ENCODE data around the gene ZBTB20. TPM values are rescaled to one million over a fixed set of nuclear protein-coding genes. Genes with fewer than 3 reads are reported as not detected.

ZBTB20 gene
- total RNA-seq, 1 donor from 2014 or later: 15.5 TPM

- no peak overlapping the region for H3K4me3 Mint-ChIP-seq (ENCODE audit: unreplicated experiment)
- peaks cover 23% of the 10 kb centered on the region for H3K4me1 Mint-ChIP-seq (ENCODE audit: low read depth)
- DNase-seq (ENCODE audit: low spot score): no peak
- H3K9me3 Mint-ChIP-seq (ENCODE audit: low read depth): no peaks in the 10 kb centered on the region
- H3K36me3 Mint-ChIP-seq (ENCODE audit: low read depth): no peaks in the 10 kb centered on the region
- no peak for TF ChIP-seq CTCF (IDR thresholded peaks at IDR 0.05)
- H3K27me3 Mint-ChIP-seq (ENCODE audit: low read depth): no peaks in the 10 kb centered on the region
- no peak overlapping the region for H3K27ac Mint-ChIP-seq (ENCODE audit: unreplicated experiment)
These were observed 694.8 kb downstream of the ZBTB20 start for GRCh38 chr3:114452256-114452655.

GRCh38 chr3:114451561-114452018 lies 695.5 kb downstream of the ZBTB20 start:
- peak overlapping the region; percentile 46 for H3K4me3 Mint-ChIP-seq (ENCODE audit: unreplicated experiment)
- H3K27ac Mint-ChIP-seq (ENCODE audit: unreplicated experiment): peak overlapping the region; percentile 80
- no peak for TF ChIP-seq CTCF (IDR thresholded peaks at IDR 0.05)
- no peaks in the 10 kb centered on the region for H3K36me3 Mint-ChIP-seq (ENCODE audit: low read depth)
- H3K27me3 Mint-ChIP-seq (ENCODE audit: low read depth): no peaks in the 10 kb centered on the region
- no peak for DNase-seq (ENCODE audit: low spot score)
- H3K4me1 Mint-ChIP-seq (ENCODE audit: low read depth): peaks cover 23% of the 10 kb centered on the region
- no peaks in the 10 kb centered on the region for H3K9me3 Mint-ChIP-seq (ENCODE audit: low read depth)

- no peaks in the 10 kb centered on the region for H3K36me3 Mint-ChIP-seq (ENCODE audit: low read depth)
- no peaks in the 10 kb centered on the region for H3K9me3 Mint-ChIP-seq (ENCODE audit: low read depth)
- no peaks in the 10 kb centered on the region for H3K27me3 Mint-ChIP-seq (ENCODE audit: low read depth)
- H3K27ac Mint-ChIP-seq (ENCODE audit: unreplicated experiment): peak overlapping the region; percentile 80
- H3K4me1 Mint-ChIP-seq (ENCODE audit: low read depth): peaks cover 23% of the 10 kb centered on the region
- TF ChIP-seq CTCF (IDR thresholded peaks at IDR 0.05): no peak
- DNase-seq (ENCODE audit: low spot score): no peak
- peak overlapping the region; percentile 46 for H3K4me3 Mint-ChIP-seq (ENCODE audit: unreplicated experiment)
These were observed 696.0 kb downstream of the ZBTB20 start for GRCh38 chr3:114451051-114451451.

- H3K4me3 Mint-ChIP-seq (ENCODE audit: unreplicated experiment): no peak overlapping the region
- peaks cover 23% of the 10 kb centered on the region for H3K4me1 Mint-ChIP-seq (ENCODE audit: low read depth)
- no peak overlapping the region for H3K27ac Mint-ChIP-seq (ENCODE audit: unreplicated experiment)
- TF ChIP-seq CTCF (IDR thresholded peaks at IDR 0.05): no peak
- DNase-seq (ENCODE audit: low spot score): no peak
- H3K9me3 Mint-ChIP-seq (ENCODE audit: low read depth): no peaks in the 10 kb centered on the region
- no peaks in the 10 kb centered on the region for H3K36me3 Mint-ChIP-seq (ENCODE audit: low read depth)
- H3K27me3 Mint-ChIP-seq (ENCODE audit: low read depth): no peaks in the 10 kb centered on the region
These were observed 697.0 kb downstream of the ZBTB20 start for GRCh38 chr3:114450008-114450596.

- Mint-ChIP-seq H3K4me3 (ENCODE audit: unreplicated experiment) (no peak overlapping the region), H3K9me3 (ENCODE audit: low read depth) (no peaks in the 10 kb centered on the region), H3K4me1 (ENCODE audit: low read depth) (peaks cover 23% of the 10 kb centered on the region), H3K27ac (ENCODE audit: unreplicated experiment) (no peak overlapping the region), H3K27me3 (ENCODE audit: low read depth) (no peaks in the 10 kb centered on the region), H3K36me3 (ENCODE audit: low read depth) (no peaks in the 10 kb centered on the region)
- DNase-seq (ENCODE audit: low spot score): no peak
- TF ChIP-seq CTCF (IDR thresholded peaks at IDR 0.05): no peak
These were observed 697.6 kb downstream of the ZBTB20 start for GRCh38 chr3:114449271-114450007.
